SKM-1 (cell line): ENCODE results near the gene SPOCK3.
"Not testable (repeated sequence)": the region's sequence is repeated elsewhere in the genome, so short reads cannot be mapped to it uniquely, and the experiment has no call there.

Experiments
- DNase-seq: peaks from one replicate; lab custom pipeline; 2025; ENCODE audit not compliant: unreplicated experiment; lab: John Stamatoyannopoulos, UW

Gene SPOCK3

DNA sequence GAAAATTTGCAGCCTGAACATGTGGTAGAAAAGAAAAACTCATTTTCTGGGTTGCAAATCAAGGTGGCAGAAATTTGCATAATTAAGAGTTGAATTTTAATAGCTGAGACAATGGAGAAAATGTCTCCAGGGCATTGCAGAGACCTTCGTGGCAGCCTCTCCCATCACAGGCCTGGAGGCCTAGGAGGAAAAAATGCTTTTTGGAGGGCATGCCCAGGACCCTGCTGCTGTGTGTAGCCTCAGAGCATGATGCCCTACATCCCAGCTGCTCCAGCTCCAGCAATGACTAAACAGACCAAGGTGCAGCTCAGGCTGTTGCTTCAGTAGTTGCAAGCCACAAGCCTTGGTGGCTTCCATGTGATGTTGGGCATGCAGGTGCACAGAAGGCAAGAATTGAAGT lies 266.1 kb downstream of the SPOCK3 start:
- not testable (repeated sequence) for DNase-seq

DNA sequence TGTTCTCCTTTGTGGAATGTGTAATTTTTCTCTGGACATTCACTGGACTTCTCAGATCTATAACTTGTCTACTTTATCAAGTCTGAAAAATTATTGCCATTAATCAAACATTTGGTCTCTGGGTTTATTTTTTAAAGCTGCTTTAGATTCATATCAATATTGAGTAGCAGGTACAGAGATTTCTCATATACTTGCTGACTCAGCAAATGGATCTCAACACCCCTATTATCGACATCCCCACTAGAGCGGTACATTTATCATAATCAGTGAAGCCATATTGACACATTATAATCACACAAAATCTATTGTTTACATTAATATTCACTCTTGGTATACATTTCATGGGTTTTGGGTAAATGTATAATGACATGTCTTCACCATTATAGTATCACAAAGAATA lies 268.7 kb downstream of the SPOCK3 start:
- DNase-seq: no peak

DNA sequence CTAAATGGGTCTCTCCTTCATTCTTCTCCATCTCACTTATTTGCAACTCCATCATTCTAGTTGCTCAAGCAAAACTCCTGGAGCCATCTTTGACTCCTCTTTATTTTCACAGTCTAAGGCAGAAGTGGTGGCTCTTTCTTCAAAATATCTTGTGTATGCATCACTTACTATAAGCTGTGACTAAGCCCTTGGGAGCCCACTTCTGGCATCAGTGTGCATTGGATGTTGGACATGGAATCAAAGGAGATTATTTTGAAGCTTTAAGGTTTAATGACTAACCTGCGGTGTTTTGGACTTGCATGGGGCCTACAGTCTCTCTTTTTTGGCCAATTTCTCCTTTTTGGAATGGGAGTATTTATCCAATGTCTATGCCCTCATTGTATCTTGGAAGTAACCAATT lies 276.8 kb downstream of the SPOCK3 start:
- no peak for DNase-seq

DNA sequence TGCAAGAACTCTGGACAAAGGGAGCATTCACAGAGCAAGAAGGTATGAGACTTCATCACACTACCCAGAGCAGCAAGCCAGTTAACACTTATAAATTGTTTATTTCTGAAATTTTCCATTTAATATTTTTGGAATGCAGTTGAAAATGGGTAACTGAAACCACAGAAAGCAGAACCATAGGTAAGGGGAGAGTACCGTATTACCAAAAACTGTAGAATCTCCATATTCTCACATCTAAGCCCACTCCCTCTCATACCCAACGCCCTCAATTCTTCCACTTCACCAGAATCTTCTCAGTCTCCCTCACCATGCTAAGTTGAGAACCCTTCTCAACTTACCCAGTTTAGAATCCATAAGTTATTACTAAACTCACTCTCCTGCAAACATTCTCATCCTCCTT lies 277.8 kb downstream of the SPOCK3 start:
- DNase-seq: no peak

DNA sequence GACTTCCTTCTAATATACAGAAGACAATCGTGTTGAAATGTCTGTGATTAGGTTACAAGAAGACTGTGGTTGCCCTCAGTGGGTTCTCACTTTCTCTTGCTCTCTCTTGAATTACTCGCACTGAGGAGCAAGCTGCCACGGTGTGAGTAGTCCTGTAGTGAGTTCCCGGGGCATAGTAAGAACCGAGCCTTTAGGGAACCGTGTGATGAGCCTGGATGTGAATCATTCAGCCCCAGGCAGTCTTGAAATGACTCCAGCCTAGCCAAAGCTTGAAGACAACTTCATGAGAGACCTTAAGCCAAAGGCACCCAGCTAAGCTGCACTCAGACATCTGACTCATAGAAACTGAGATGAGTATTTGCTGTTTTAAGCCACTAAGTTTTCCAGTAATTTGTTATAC lies 292.7 kb downstream of the SPOCK3 start:
- no peak for DNase-seq

DNA sequence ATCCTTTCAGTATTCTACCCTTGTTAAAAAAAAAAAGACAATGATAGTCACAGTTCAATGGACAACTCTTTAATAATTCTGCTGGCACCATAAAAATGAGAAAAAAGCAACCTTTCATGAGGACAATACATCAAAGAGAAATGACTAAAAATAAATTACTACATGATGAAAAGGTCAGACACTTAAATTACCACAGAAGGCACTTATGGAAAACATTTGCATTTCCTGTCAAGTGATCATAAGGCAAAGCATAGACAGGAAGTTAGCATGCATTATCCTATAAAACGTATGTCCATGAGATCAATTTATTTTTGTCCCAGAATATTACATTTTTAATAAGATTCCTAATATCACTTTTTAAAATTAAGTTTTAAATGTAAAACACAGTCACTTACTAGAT lies 303.8 kb downstream of the SPOCK3 start:
- no peak for DNase-seq

DNA sequence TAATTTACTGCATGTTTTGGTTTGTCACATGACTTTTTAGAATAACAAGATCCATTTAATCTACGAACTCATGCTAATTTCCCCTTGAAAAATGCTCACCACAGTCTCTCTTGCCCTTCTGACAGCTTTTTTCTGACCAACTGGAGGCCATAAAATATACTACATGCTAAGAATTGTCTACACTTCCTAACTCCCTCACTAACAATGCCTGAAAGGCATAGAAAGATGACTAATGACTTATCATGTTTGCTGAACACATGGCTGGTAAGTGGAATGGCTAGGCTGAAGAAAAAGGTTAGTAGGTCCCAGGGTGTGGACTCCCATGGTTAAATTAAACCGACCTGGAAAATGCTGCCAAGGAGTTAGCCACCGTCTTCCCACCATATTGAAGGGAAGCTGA lies 309.9 kb downstream of the SPOCK3 start:
- no peak for DNase-seq

DNA sequence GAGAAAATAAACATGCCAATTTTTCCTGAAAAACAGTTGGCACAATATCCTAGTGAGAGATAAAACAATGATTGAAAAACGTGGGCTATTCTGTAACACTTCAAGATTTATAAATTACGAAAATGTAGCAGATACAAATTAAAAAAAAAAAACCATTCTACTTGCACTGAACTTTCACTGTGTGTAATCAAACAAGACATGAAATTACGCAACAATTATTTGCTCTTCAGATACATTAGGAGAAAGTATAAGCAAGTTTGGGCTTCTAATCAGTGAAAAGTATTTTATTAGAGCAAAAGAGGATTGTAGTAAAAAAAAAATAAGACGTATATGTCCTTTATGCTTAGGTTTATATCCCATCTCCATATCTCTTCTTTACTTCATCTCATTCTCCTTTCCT lies 320.4 kb downstream of the SPOCK3 start:
- DNase-seq: no peak

DNA sequence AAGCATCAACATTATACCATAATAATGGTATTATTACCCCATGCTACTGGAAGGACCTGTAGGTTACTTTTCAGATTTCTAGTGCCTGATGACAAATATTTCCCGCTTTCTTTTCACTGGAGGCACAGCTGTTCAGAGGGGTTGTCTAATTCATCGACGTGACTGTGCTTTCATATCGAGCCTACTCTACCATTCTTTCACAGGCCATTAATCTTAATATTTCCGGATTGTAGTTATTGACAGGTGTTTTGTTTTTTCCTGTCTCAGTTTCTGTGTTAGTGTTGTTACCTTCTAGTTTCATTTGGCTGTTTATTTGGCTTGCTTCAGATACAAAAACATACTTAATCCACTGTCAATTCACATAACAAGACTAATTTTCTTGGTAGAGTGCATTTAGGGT lies 330.9 kb downstream of the SPOCK3 start:
- DNase-seq: no peak

DNA sequence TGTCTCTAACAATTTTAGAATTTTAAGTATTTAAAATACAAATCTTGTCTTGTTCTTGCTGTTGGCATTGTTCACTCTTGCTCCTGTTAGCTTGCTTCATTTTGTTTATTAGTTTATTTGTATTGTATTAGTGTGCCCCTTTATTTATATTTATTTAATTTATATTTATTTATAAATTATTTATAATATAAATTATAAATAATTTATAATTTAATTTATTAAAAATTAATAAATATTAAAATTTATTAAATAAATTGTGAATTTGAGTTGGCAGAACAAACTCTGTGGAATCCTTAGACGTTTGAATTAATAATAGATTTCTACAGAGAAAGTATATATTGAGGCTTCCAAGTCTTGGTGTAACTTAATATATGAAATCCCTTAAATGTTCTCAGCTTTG lies 331.4 kb downstream of the SPOCK3 start:
- DNase-seq: no peak

DNA sequence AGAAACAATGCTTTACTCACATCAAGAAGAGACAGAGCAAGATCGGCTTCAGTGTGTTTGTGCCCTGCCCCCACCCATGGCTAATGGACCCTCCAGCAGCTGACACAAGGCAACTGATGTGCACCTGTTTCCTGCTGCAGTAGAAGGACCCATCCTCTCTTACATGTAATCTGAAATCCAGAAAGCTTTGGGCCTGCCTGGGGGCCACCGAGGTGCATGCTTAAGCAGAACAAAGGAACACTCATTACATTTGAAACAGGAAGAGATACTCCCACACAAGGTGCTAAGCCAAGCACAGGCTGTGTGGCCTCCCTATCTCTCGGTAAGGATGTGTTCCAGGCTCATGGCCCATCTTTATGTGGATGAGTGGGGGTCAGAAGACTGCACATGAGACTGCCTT lies 338.0 kb downstream of the SPOCK3 start:
- DNase-seq: no peak

DNA sequence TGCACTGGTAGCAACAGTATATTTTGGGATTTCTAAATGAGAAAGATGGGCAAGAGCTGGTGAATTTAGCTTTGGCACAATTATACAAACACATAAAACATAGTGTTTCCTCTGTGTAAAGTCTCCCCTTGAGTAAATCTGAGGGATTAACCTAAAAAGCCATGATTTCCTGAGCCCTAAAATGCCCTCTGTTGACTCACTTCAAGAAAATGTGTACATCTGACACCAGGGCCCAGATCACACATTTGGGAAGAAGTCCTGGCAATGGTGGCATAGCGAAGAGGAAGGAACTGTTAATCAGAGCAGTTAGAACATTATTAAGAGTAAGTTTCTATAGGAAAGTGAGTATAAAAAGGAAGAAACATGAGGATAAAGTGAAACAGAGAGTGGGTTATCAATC lies 338.5 kb downstream of the SPOCK3 start:
- no peak for DNase-seq

DNA sequence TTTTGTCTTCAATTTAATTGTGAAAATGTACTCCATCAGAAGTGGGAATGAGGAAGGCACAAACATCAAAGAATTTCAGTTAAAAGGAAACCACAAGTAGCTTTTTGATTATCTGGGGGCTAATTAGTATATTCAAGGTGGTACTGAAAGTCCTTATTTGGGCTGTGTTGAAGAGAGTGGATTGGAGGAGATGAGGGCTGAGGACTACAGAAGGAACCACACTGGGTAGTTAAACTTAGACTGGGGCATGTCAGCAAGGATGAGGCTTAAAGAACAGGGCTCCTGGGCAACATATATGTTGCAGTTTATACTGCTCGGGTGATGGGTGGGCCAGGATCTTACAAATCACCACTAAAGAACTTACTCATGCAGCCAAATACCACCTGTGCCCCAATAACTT lies 346.8 kb downstream of the SPOCK3 start:
- DNase-seq: no peak

DNA sequence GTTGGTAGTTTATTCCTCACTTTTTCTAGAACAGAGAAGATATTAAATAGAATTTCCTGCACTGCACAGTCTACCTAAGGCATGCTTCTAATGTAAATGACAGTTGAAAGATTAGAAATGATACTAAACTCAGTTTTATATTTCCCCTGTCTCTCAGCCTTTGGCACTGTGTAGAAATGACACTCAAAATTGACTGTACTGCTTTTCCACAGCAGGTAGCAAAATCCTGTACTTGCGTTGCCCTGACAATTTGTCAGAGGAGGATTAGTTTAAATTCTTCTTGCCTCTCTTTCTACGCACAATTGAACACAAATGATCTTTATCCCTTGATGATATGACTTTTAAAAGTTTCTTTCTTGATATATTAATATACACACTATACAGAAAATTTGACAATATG lies 347.6 kb downstream of the SPOCK3 start:
- DNase-seq: no peak

DNA sequence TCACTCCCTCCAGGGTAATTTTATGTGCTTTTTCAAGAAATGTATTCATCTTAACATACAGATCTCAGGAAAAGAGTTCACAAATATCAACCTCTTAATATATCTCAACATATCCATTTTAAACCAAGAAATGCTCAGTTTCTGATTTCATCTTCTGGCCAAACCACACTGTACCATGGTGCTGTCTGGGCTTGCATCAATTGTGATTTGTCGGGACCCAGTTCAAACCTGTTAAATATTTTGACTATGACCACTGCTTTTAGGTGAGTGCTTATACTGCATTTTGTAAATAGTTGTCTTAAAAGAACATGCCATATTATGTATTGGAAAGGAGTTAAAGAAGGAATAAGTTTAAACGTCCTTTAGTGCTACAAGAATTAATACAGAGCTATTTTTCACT lies 352.1 kb downstream of the SPOCK3 start:
- DNase-seq: no peak

DNA sequence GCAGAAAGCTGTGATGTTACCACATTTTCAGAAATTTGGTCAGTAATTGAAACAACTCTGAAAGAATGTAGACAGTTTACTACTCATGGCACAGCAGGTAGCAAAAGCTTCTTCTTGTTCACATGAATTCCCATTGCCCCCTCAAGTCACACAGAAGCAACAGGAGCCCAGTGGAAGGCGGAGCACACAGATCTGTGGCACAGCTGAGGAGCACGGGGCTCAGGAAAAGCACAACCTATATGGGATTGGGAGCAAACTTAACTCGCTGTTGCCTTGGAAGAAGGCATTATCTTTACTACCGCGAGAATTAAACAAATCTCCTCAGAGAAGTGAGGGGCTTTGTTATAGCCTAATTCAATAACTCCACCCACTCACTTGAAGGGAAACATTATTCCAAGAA lies 358.5 kb downstream of the SPOCK3 start:
- no peak for DNase-seq

DNA sequence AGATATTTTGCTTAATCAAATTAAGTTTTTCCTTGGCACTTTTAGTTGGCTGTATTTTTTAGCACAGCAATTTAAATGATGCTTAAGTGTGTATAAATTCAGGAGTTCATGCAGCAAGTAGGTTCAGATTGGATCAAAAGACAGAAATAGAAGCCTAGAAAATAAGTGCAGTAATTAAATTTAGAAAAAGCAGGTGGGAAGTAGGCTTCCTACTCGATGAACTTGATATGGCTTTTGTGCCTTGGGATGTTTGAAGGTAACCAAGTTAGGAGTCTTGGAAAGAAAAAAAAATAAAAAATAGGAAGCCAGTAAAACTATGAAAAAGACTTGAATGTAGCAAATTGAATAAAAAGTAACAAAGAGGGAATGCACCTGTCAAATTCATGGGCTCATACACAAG lies 372.3 kb downstream of the SPOCK3 start:
- DNase-seq: no peak

DNA sequence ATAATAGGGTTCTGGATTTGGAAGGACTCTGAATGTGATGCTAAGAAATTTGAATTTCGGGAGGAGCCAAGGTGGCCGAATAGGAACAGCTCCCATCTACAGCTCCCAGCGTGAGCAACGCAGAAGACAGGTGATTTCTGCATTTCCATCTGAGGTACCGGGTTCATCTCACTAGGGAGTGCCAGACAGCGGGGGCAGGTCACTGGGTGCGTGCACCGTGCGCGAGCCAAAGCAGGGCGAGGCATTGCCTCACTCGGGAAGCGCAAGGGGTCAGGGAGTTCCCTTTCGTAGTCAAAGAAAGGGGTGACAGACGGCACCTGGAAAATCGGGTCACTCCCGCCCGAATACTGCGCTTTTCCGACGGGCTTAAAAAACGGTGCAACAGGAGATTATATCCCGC lies 383.9 kb downstream of the SPOCK3 start:
- not testable (repeated sequence) for DNase-seq

DNA sequence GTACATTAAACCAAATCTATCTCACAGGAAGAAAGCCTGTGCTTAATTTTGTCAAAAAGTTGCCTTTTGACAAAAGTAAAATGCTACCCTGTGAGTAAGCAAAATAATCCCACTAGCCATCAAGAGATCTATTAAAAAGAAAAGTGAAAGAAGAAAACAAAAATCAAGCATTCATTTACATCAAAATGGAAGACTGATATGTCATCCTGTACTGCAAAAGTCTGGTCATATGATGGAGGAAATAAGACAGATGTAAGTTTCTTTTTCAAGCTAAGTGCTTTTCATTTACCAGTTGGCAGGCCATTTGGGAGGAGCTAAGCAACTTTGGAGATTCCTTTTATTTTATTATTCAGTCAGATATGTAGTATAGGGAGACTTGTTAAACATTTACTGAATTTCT lies 387.4 kb downstream of the SPOCK3 start:
- DNase-seq: no peak

DNA sequence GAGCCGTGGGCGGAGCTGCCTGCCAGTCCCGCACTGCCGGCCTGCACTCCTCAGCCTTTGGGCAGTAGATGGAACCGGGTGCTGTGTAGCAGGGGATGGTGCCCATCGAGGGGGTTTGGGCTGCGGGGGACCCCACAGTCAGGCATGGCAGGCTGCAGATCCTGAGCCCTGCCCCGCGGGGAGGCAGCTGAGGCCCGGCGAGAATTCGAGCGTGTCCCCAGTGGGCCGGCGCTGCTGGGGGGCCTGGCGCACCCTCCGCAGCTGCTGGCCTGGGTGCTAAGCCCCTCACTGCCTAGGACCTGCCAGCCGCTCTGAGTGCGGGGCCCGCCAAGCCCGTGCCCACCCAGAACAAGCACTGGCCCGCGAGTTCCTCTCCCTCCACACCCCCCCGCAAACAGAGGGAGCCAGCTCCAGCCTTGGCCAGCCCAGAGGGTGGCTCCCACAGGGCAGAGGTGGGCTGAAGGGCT lies 391.5 kb downstream of the SPOCK3 start:
- DNase-seq: no peak

DNA sequence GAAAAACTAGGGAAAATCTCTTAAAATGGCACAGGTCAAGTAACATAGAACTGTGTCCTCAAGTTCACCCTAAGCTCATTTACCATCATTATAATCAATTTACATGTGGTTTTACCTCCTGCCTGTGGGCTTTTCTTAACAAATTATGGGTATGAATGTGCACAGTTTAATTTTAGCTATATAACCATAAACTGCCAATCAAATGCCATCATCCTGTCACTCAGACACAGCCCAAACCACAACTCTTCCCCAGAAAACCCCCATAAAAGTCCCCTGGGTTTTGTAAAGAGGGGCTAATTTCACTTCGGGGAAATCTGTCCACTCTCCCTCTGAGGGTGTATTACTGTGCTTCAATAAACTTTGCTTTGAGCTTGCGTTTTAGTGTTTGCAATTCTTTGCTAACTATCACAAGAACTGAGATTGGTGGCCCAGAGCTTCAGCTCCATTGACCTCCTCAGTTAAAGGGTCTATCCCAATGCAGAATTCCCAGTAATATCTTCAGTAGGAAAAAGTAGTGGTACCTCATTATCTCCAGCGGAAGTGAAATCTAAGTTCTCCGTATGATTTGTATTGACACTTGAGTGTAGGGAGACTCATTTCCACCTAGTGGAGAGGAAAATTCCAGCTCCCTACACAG lies 394.6 kb downstream of the SPOCK3 start:
- DNase-seq: no peak

DNA sequence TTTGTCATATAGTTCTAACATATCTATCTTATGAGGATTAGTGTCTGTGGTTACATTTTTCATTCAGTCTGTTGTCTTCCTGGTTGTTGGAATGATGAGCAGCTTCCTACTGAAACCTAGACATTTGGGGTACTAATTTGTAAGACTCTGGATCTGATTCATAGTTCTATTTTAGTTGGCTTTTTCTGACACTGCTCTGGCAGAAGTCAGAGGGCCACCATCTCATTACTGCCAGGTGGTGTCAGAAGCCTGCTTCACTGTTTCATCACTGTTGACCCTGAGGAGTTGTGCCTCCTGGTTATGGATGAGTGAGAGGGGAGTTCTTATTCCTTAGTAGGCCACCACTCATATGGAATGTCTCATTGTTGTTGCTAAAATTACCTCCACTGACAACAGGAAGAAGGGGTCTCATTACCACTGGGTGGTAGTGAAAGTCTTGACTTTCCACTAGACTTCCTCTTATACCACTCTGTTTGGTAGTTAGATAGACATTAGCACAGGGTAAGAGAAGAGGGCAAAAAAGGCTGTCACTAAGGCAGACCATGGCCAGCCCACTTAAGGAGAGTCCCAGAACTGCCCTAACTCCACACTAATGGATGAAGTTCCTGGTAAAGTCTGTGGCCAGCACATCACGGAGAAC lies 395.2 kb downstream of the SPOCK3 start:
- DNase-seq: no peak

DNA sequence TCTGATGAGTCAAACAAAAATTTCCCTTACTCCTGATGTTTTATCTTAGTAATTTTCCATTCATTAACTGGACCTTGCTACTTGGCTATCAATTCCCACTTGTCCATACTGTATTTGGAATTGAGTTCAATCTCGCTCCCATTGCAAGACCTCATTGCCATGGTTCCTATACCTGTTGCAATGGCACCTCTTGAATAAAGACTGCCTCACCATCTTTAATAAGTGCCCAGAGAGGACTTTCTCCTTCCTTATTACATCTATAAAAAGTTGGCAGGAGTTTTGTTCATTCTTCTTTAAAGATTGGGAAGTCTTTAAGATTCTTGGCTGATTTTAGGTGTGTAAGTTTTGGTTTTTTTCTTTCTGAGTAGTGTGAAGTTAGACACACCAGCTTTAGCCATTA lies 397.4 kb downstream of the SPOCK3 start:
- DNase-seq: no peak
